MG63 (cell line): ENCODE data around the gene ARPC2. TPM values are rescaled to one million over a fixed set of nuclear protein-coding genes. Genes with fewer than 3 reads are reported as not detected.

ENCODE experiments used
- DNase-seq: peaks from one replicate; pipeline ENCODE4 v3.0.0-alpha.2; 2020
- H3K27me3 ChIP-seq: fragments of 250-450 bp; sonication (Bioruptor Pico); 2 replicates; pipeline ENCODE4 v1.5.1; 2020; ENCODE audit warnings: mild to moderate bottlenecking, moderate library complexity
- H3K36me3 ChIP-seq: fragments of 250-450 bp; sonication (Bioruptor Pico); 2 replicates; pipeline ENCODE4 v1.5.1; 2020; ENCODE audit warnings: mild to moderate bottlenecking, moderate library complexity
- H3K4me3 ChIP-seq: fragments of 250-450 bp; sonication (Bioruptor Pico); 2 replicates; pipeline ENCODE4 v1.5.1; 2020; ENCODE audit warnings: mild to moderate bottlenecking, moderate library complexity
- H3K9me3 ChIP-seq: fragments of 250-450 bp; sonication (Bioruptor Pico); 2 replicates; pipeline ENCODE4 v1.5.1; 2020; ENCODE audit warnings: mild to moderate bottlenecking, moderate library complexity
- total RNA-seq: library from RNA; depleted of rRNA; stranded (reverse); fragments of >200 nt; shearing (Covaris generic); gene quantifications from 2 replicates; pipeline ENCODE4 v1.2.3, GENCODE V29; 2014; ENCODE audit warnings: low replicate concordance

The ARPC2 gene
- total RNA-seq, 1 experiment from 2014 or later = 505 TPM

- Histone ChIP-seq H3K36me3 (peaks cover 93% of the 10 kb centered on the region), H3K9me3 (no peaks in the 10 kb centered on the region), H3K4me3 (no peak overlapping the region), H3K27me3 (no peaks in the 10 kb centered on the region)
- DNase-seq = no peak
Observed at GRCh38 chr2:218234521-218234920, 17.5 kb downstream of the ARPC2 start.

- no peak for DNase-seq
- H3K9me3 ChIP-seq = no peaks in the 10 kb centered on the region
- no peaks in the 10 kb centered on the region for H3K27me3 ChIP-seq
- peaks cover 93% of the 10 kb centered on the region for H3K36me3 ChIP-seq
- no peak overlapping the region for H3K4me3 ChIP-seq
Observed at GRCh38 chr2:218235017-218235416, 18.0 kb downstream of the ARPC2 start.

GRCh38 chr2:218236829-218237228 lies 19.8 kb downstream of the ARPC2 start:
- Histone ChIP-seq H3K4me3 (no peak overlapping the region), H3K9me3 (no peaks in the 10 kb centered on the region), H3K36me3 (peaks cover 93% of the 10 kb centered on the region), H3K27me3 (no peaks in the 10 kb centered on the region)
- no peak for DNase-seq

- no peak for DNase-seq
- Histone ChIP-seq H3K27me3 (no peaks in the 10 kb centered on the region), H3K9me3 (no peaks in the 10 kb centered on the region), H3K36me3 (peaks cover 95% of the 10 kb centered on the region), H3K4me3 (no peak overlapping the region)
Observed at GRCh38 chr2:218238887-218239286, 21.9 kb downstream of the ARPC2 start.

GRCh38 chr2:218244204-218244603 lies 27.2 kb downstream of the ARPC2 start:
- no peak overlapping the region for H3K4me3 ChIP-seq
- H3K36me3 ChIP-seq = peaks cover 98% of the 10 kb centered on the region
- no peaks in the 10 kb centered on the region for H3K9me3 ChIP-seq
- no peaks in the 10 kb centered on the region for H3K27me3 ChIP-seq
- DNase-seq = no peak

- Histone ChIP-seq H3K36me3 (peaks cover 98% of the 10 kb centered on the region), H3K4me3 (no peak overlapping the region), H3K27me3 (no peaks in the 10 kb centered on the region), H3K9me3 (no peaks in the 10 kb centered on the region)
- DNase-seq = no peak
Observed at GRCh38 chr2:218244665-218245064, 27.7 kb downstream of the ARPC2 start.

- Histone ChIP-seq H3K4me3 (no peak overlapping the region), H3K9me3 (no peaks in the 10 kb centered on the region), H3K27me3 (no peaks in the 10 kb centered on the region), H3K36me3 (peaks cover 98% of the 10 kb centered on the region)
- no peak for DNase-seq
Observed at GRCh38 chr2:218245214-218245613, 28.2 kb downstream of the ARPC2 start.

GRCh38 chr2:218249691-218250090 lies 32.7 kb downstream of the ARPC2 start:
- Histone ChIP-seq H3K9me3 (no peaks in the 10 kb centered on the region), H3K27me3 (no peaks in the 10 kb centered on the region), H3K4me3 (no peak overlapping the region), H3K36me3 (peaks cover 90% of the 10 kb centered on the region)
- DNase-seq = no peak

- Histone ChIP-seq H3K36me3 (peaks cover 75% of the 10 kb centered on the region), H3K27me3 (no peaks in the 10 kb centered on the region), H3K9me3 (no peaks in the 10 kb centered on the region), H3K4me3 (no peak overlapping the region)
- peak; percentile 26 for DNase-seq
Observed at GRCh38 chr2:218252509-218253231, 35.7 kb downstream of the ARPC2 start.

- Histone ChIP-seq H3K36me3 (peaks cover 71% of the 10 kb centered on the region), H3K9me3 (no peaks in the 10 kb centered on the region), H3K27me3 (no peaks in the 10 kb centered on the region), H3K4me3 (no peak overlapping the region)
- DNase-seq = no peak
Observed at GRCh38 chr2:218253232-218253625, 36.2 kb downstream of the ARPC2 start.

- H3K36me3 ChIP-seq = peaks cover 49% of the 10 kb centered on the region
- no peak for DNase-seq
- no peaks in the 10 kb centered on the region for H3K27me3 ChIP-seq
- no peak overlapping the region for H3K4me3 ChIP-seq
- no peaks in the 10 kb centered on the region for H3K9me3 ChIP-seq
Observed at GRCh38 chr2:218255446-218255845, 38.5 kb downstream of the ARPC2 start.

- Histone ChIP-seq H3K27me3 (no peaks in the 10 kb centered on the region), H3K9me3 (no peaks in the 10 kb centered on the region), H3K36me3 (peaks cover 40% of the 10 kb centered on the region)
Observed at GRCh38 chr2:218256612-218257350, 39.8 kb downstream of the ARPC2 start.

GRCh38 chr2:218257390-218257981 lies 40.5 kb downstream of the ARPC2 start:
- no peak for DNase-seq
- Histone ChIP-seq H3K4me3 (no peak overlapping the region), H3K36me3 (peaks cover 33% of the 10 kb centered on the region), H3K9me3 (no peaks in the 10 kb centered on the region), H3K27me3 (no peaks in the 10 kb centered on the region)

More at GRCh38 chr2:218256612-218257350, 39.8 kb downstream of the ARPC2 start:
- no peak overlapping the region for H3K4me3 ChIP-seq
- DNase-seq = no peak

GRCh38 chr2:218259099-218259961 lies 42.3 kb downstream of the ARPC2 start:
- no peaks in the 10 kb centered on the region for H3K27me3 ChIP-seq
- H3K36me3 ChIP-seq = peaks cover 17% of the 10 kb centered on the region
- no peaks in the 10 kb centered on the region for H3K9me3 ChIP-seq
- no peak overlapping the region for H3K4me3 ChIP-seq
- no peak for DNase-seq

GRCh38 chr2:218260166-218260565 lies 43.2 kb downstream of the ARPC2 start:
- H3K9me3 ChIP-seq = no peaks in the 10 kb centered on the region
- no peaks in the 10 kb centered on the region for H3K27me3 ChIP-seq
- H3K36me3 ChIP-seq = peaks cover 17% of the 10 kb centered on the region
- DNase-seq = no peak
- no peak overlapping the region for H3K4me3 ChIP-seq

GRCh38 chr2:218260742-218261422 lies 43.9 kb downstream of the ARPC2 start, which contains the start of gene GPBAR1:
Gene GPBAR1, plus strand, starts transcription at chr2:218261015. Its CDS starts 1,710 bp downstream, at chr2:218262725.
- DNase-seq = no peak
- no peaks in the 10 kb centered on the region for H3K9me3 ChIP-seq
- peaks cover 14% of the 10 kb centered on the region for H3K36me3 ChIP-seq
- H3K27me3 ChIP-seq = no peaks in the 10 kb centered on the region
- no peak within 1 kb of the TSS for H3K4me3 ChIP-seq
